RWPE1 (cell line): Measurements from ENCODE around the gene ADAMTS17.
A peak's percentile ranks its signal among the peaks of the same experiment; 100 is the strongest.

Experiments
- CTCF ChIA-PET: fragments of 350-600 bp; sonication (Branson Sonifier 250); formaldehyde crosslinking; extraction: SDS; loops from one replicate; lab custom pipeline; 2021; lab: Yijun Ruan, JAX
- POLR2A ChIA-PET: fragments of 400-600 bp; formaldehyde crosslinking; extraction: SDS; loops from one replicate; lab custom pipeline; 2020; ENCODE audit warnings: antibody characterized with exemption; ENCODE audit not compliant: low non-redundant PET; lab: Yijun Ruan, JAX
- DNase-seq: peaks from one replicate; pipeline ENCODE4 v3.0.0; 2012; ENCODE audit warnings: low spot score
- H3K27ac ChIP-seq: fragments of 450-650 bp; 2 replicates; pipeline ENCODE4 v1.5.1; 2017
- TF ChIP-seq, protein P1 (sequence below): fragments of 450-650 bp; conservative IDR thresholded peaks from 2 replicates; pipeline ENCODE4 v1.5.1; 2017; ENCODE audit warnings: low read depth, mild to moderate bottlenecking

Gene ADAMTS17

GRCh38 chr15:100192097-100193080, 149.4 kb downstream of the ADAMTS17 start:
- H3K27ac ChIP-seq, result peak overlapping the region; percentile 89
- ChIA-PET CTCF (interaction anchor here (0.6 kb wide), 2 partner anchors 72 to 173 kb away, joined by 3 to 4 read pairs; no protein-coding TSS in a partner anchor), POLR2A (no interaction called here)
- DNase-seq, result peak; percentile 62
- TF ChIP-seq, protein P1, sequence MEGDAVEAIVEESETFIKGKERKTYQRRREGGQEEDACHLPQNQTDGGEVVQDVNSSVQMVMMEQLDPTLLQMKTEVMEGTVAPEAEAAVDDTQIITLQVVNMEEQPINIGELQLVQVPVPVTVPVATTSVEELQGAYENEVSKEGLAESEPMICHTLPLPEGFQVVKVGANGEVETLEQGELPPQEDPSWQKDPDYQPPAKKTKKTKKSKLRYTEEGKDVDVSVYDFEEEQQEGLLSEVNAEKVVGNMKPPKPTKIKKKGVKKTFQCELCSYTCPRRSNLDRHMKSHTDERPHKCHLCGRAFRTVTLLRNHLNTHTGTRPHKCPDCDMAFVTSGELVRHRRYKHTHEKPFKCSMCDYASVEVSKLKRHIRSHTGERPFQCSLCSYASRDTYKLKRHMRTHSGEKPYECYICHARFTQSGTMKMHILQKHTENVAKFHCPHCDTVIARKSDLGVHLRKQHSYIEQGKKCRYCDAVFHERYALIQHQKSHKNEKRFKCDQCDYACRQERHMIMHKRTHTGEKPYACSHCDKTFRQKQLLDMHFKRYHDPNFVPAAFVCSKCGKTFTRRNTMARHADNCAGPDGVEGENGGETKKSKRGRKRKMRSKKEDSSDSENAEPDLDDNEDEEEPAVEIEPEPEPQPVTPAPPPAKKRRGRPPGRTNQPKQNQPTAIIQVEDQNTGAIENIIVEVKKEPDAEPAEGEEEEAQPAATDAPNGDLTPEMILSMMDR, result no peak; the same call in 1 of the 2 replicates

DNA sequence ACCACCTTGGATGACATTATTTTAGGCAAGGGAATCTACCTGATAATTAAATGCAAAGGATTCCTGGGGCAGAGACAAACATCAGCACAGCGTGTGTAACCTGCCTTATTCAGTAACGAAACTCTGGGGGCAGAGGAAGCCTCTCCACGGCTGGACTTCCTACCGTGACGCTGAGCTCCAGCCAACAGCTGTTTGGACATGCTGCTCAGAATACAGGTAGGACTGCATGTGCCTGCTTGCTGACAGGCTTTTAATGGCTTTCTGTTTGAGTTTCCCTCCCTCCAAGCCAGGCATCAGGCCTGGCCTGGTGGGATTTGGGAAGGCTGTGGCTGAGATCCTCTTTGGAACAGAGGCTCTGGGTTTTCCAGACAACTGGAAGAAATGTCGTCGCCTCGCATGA, 150.6 kb downstream of the ADAMTS17 start:
- ChIA-PET CTCF (interaction anchor here (0.6 kb wide), 2 partner anchors 80 to 147 kb away, joined by 3 to 5 read pairs; no protein-coding TSS in a partner anchor), POLR2A (no interaction called here)
- H3K27ac ChIP-seq, result peak overlapping the region; percentile 89
- TF ChIP-seq, protein P1, result no peak
- no peak for DNase-seq

GRCh38 chr15:100190675-100191074, 151.1 kb downstream of the ADAMTS17 start:
- POLR2A ChIA-PET, result no interaction called here
- TF ChIP-seq, protein P1, result no peak
- CTCF ChIA-PET, result interaction anchor here (0.6 kb wide), 2 partner anchors 80 to 148 kb away, joined by 3 to 5 read pairs; no protein-coding TSS in a partner anchor
- DNase-seq, result no peak
- peak overlapping the region; percentile 89 for H3K27ac ChIP-seq

DNA sequence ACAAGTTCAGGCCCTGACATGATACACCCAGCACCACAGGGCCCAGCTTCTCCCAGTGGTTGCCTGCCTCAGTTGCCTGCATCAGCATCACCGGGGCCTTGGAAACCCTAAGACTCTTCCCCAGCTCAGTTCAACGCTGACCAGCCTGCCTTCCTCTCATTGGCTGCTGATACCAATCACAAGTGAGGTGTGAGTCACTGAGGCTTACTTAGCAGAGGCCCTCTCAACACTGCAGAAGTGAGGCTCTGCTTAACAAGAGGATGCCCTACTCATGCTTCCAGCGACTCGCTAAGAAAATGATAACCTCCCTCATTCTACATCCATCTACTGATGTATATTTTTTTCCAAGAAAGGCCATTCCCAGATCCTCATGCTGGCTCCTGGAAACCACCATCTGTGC, 151.9 kb downstream of the ADAMTS17 start:
- no peak for DNase-seq
- TF ChIP-seq, protein P1, result no peak
- no peak overlapping the region for H3K27ac ChIP-seq
- ChIA-PET POLR2A (no interaction called here), CTCF (no interaction called here)

DNA sequence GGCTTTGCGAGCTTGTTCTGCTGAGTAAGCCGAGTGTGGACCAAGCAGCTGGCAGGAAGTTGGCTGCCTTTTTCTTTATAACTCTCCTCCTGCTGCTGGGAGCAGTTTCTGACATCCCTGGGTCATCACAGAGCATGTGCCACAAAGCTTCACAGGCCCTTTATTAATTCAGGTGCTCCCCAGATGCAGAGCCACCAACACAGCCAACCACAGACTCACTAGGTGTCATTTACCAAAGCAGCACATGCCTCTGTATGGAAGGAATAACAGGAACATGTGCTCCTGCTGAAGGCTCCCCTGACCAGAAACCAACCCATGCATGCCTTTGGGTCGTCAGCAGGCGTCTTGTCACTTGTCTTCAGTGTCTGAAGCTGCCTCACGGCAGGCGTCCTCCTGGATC, 152.5 kb downstream of the ADAMTS17 start:
- no peak overlapping the region for H3K27ac ChIP-seq
- POLR2A ChIA-PET, result no interaction called here
- CTCF ChIA-PET, result no interaction called here

GRCh38 chr15:100187677-100188076, 154.1 kb downstream of the ADAMTS17 start:
- ChIA-PET CTCF (no interaction called here), POLR2A (no interaction called here)
- TF ChIP-seq, protein P1, result no peak
- no peak overlapping the region for H3K27ac ChIP-seq
- DNase-seq, result no peak

More for the DNA sequence above, 152.5 kb downstream of the ADAMTS17 start:
- TF ChIP-seq, protein P1, result no peak
- no peak for DNase-seq
